Neural cell (in vitro differentiated cells): ENCODE results near the gene RTL1.

Experiments used
- EZH2 ChIP-seq: fragments of 200-600, 300-800 bp; shearing (Covaris generic), sonication (generic); IDR thresholded peaks from 2 replicates; pipeline ENCODE4 v1.6.1; 2014; ENCODE audit warnings: antibody characterized with exemption, low read length, borderline replicate concordance, mild to moderate bottlenecking; ENCODE audit not compliant: insufficient read depth, poor library complexity, severe bottlenecking
- MXI1 ChIP-seq: fragments of 450-650 bp; conservative IDR thresholded peaks from 2 replicates; pipeline ENCODE4 v1.6.1; 2014; ENCODE audit warnings: antibody characterized with exemption, mild to moderate bottlenecking; ENCODE audit not compliant: poor library complexity, severe bottlenecking
- SMC3 ChIP-seq: fragments of 450-650 bp; conservative IDR thresholded peaks from 2 replicates; pipeline ENCODE4 v1.6.1; 2014; ENCODE audit warnings: antibody characterized with exemption, mild to moderate bottlenecking, moderate library complexity; ENCODE audit not compliant: poor library complexity
- TF ChIP-seq, protein P1 (sequence below): fragments of 450-650 bp; IDR thresholded peaks from 2 replicates; pipeline ENCODE4 v1.5.1; 2014; ENCODE audit warnings: antibody characterized with exemption, mild to moderate bottlenecking, moderate library complexity; ENCODE audit not compliant: poor library complexity, severe bottlenecking
- TF ChIP-seq, protein P2 (sequence below): IDR thresholded peaks from 2 replicates; pipeline ENCODE4 v1.6.1; 2012; ENCODE audit warnings: borderline replicate concordance

DNA sequence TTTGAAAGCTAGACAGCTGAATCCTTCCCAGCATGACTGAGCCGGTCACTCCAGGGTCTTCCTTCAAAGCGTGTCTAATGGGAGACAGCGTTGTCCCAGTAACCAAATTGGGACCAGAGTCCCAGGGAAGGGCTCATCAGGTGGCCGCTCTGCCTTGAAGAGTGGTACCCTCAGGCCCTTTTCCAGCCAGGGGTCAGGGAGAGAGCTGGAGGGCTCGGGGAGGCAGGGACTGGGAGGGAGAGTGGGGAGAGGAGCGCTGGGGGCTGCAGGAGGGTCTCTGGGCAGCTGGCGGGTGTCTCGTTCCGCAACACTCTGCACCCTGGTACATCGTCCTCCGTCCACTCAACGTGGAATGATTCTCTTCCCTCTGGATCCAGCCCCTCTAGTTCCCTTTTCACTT lies 1.6 kb upstream of the RTL1 start:
- TF ChIP-seq, protein P1, sequence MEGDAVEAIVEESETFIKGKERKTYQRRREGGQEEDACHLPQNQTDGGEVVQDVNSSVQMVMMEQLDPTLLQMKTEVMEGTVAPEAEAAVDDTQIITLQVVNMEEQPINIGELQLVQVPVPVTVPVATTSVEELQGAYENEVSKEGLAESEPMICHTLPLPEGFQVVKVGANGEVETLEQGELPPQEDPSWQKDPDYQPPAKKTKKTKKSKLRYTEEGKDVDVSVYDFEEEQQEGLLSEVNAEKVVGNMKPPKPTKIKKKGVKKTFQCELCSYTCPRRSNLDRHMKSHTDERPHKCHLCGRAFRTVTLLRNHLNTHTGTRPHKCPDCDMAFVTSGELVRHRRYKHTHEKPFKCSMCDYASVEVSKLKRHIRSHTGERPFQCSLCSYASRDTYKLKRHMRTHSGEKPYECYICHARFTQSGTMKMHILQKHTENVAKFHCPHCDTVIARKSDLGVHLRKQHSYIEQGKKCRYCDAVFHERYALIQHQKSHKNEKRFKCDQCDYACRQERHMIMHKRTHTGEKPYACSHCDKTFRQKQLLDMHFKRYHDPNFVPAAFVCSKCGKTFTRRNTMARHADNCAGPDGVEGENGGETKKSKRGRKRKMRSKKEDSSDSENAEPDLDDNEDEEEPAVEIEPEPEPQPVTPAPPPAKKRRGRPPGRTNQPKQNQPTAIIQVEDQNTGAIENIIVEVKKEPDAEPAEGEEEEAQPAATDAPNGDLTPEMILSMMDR, result no peak
- no peak for TF ChIP-seq EZH2
- TF ChIP-seq, protein P2, sequence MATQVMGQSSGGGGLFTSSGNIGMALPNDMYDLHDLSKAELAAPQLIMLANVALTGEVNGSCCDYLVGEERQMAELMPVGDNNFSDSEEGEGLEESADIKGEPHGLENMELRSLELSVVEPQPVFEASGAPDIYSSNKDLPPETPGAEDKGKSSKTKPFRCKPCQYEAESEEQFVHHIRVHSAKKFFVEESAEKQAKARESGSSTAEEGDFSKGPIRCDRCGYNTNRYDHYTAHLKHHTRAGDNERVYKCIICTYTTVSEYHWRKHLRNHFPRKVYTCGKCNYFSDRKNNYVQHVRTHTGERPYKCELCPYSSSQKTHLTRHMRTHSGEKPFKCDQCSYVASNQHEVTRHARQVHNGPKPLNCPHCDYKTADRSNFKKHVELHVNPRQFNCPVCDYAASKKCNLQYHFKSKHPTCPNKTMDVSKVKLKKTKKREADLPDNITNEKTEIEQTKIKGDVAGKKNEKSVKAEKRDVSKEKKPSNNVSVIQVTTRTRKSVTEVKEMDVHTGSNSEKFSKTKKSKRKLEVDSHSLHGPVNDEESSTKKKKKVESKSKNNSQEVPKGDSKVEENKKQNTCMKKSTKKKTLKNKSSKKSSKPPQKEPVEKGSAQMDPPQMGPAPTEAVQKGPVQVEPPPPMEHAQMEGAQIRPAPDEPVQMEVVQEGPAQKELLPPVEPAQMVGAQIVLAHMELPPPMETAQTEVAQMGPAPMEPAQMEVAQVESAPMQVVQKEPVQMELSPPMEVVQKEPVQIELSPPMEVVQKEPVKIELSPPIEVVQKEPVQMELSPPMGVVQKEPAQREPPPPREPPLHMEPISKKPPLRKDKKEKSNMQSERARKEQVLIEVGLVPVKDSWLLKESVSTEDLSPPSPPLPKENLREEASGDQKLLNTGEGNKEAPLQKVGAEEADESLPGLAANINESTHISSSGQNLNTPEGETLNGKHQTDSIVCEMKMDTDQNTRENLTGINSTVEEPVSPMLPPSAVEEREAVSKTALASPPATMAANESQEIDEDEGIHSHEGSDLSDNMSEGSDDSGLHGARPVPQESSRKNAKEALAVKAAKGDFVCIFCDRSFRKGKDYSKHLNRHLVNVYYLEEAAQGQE, result no peak
- no peak for TF ChIP-seq MXI1
- TF ChIP-seq SMC3, result no peak
